ENCODE measurements around the gene DLEC1. TPM values are rescaled to one million over a fixed set of nuclear protein-coding genes. Genes with fewer than 3 reads are reported as not detected.
A peak's percentile ranks its signal among the peaks of the same experiment; 100 is the strongest.

DLEC1 gene
- total and polyA plus RNA-seq, 7 donors = 0.01 to 0.09 (median 0.05) TPM; not detected in 2

GRCh38 chr3:38003371-38003816, 35.6 kb upstream of the DLEC1 start:
- WGBS, 3 donors = 21 to 66% (median 23%) methylated on average over 7 of the region's 7 CpGs
- TF ChIP-seq CTCF (IDR thresholded peaks at IDR 0.05) = peak; percentile 70
- intact Hi-C loops (cut with DNase I) = loop anchor here (2.0 to 10.0 kb wide), 2 partner anchors 149 kb away; no protein-coding TSS in a partner anchor
- Histone ChIP-seq H3K27me3 (ENCODE audit: insufficient read depth in 3 of 3, low read length in 2 of 3) (no peaks in the 10 kb centered on the region), H3K36me3 (ENCODE audit: insufficient read depth in 1 of 2, low read depth in 1 of 2) (no peaks in the 10 kb centered on the region), H3K4me1 (peaks cover 10% of the 10 kb centered on the region), H3K9me3 (no peaks in the 10 kb centered on the region), H3K4me3 (no peak overlapping the region), H3K27ac (no peak overlapping the region)
- ATAC-seq (peak; percentile 51 to 71 (median 55)), DNase-seq (peak; percentile 63 to 81)

GRCh38 chr3:38003817-38004414, 35.1 kb upstream of the DLEC1 start:
- peaks cover 10% of the 10 kb centered on the region for H3K4me1 ChIP-seq
- intact Hi-C loops (cut with DNase I) = loop anchor here (2.0 to 10.0 kb wide), 2 partner anchors 149 kb away; no protein-coding TSS in a partner anchor
- peak in 1 of 2 donors; percentile 49 for DNase-seq
- H3K27ac ChIP-seq = no peak overlapping the region
- no peaks in the 10 kb centered on the region for H3K9me3 ChIP-seq
- no peak for ATAC-seq
- WGBS, 3 donors = 55 to 75% (median 59%) methylated on average over 11 of the region's 11 CpGs
- H3K4me3 ChIP-seq = no peak overlapping the region
- no peaks in the 10 kb centered on the region for H3K36me3 ChIP-seq (ENCODE audit: insufficient read depth in 1 of 2, low read depth in 1 of 2)
- no peaks in the 10 kb centered on the region for H3K27me3 ChIP-seq (ENCODE audit: insufficient read depth in 3 of 3, low read length in 2 of 3)
- no peak for TF ChIP-seq CTCF (IDR thresholded peaks at IDR 0.05)

- no peaks in the 10 kb centered on the region for H3K9me3 ChIP-seq
- 33 to 53% (median 44%) methylated on average over 14 of the region's 14 CpGs for WGBS, 3 donors
- peaks cover 6% of the 10 kb centered on the region for H3K4me1 ChIP-seq
- no peaks in the 10 kb centered on the region for H3K27me3 ChIP-seq (ENCODE audit: insufficient read depth in 3 of 3, low read length in 2 of 3)
- intact Hi-C loops (cut with DNase I) = loop anchor here in 1 of 2 donors (10.0 kb wide), 1 partner anchor 150 kb away; no protein-coding TSS in a partner anchor
- ATAC-seq (peak; percentile 80 to 87 (median 80)), DNase-seq (peak; percentile 70 to 73)
- TF ChIP-seq CTCF (IDR thresholded peaks at IDR 0.05) = peak; percentile 58
- H3K4me3 ChIP-seq = no peak overlapping the region
- H3K27ac ChIP-seq = no peak overlapping the region
- H3K36me3 ChIP-seq (ENCODE audit: insufficient read depth in 1 of 2, low read depth in 1 of 2) = no peaks in the 10 kb centered on the region
Measured at GRCh38 chr3:38004415-38005075, 34.5 kb upstream of the DLEC1 start.

- WGBS, 3 donors = 48 to 68% (median 49%) methylated on average over 15 of the region's 15 CpGs
- DNase-seq = peak in 1 of 2 donors; percentile 66
- no peak overlapping the region for H3K27ac ChIP-seq
- peaks cover 0 to 5% of the 10 kb centered on the region in 2 donors for H3K36me3 ChIP-seq (ENCODE audit: insufficient read depth in 1 of 2, low read depth in 1 of 2)
- H3K4me3 ChIP-seq = no peak overlapping the region
- no peaks in the 10 kb centered on the region for H3K9me3 ChIP-seq
- H3K4me1 ChIP-seq = peaks cover 6% of the 10 kb centered on the region
- no peak for ATAC-seq
- intact Hi-C loops (cut with DNase I) = loop anchor here in 1 of 2 donors (10.0 kb wide), 1 partner anchor 151 kb away; no protein-coding TSS in a partner anchor
- no peaks in the 10 kb centered on the region for H3K27me3 ChIP-seq (ENCODE audit: insufficient read depth in 3 of 3, low read length in 2 of 3)
- TF ChIP-seq CTCF (IDR thresholded peaks at IDR 0.05) = no peak
Measured at GRCh38 chr3:38005076-38006020, 33.7 kb upstream of the DLEC1 start.

Measured in psoas muscle (tissue), 8 donors.